Stimulated activated CD8-positive, alpha-beta memory T cell treated with anti-CD3 and anti-CD28 coated beads, Interleukin-7, amount 100 ng/mL, for 48 hours (primary cell): ENCODE results near the gene DNA2.

Experiments
- DNase-seq, 2 donors: peaks; one replicate each; pipeline ENCODE4 v3.0.0-alpha.2; 2020; ENCODE audit warnings: low read depth in 1 of 2; ENCODE audit errors: extremely low read depth in 1 of 2

DNA2 gene

DNA sequence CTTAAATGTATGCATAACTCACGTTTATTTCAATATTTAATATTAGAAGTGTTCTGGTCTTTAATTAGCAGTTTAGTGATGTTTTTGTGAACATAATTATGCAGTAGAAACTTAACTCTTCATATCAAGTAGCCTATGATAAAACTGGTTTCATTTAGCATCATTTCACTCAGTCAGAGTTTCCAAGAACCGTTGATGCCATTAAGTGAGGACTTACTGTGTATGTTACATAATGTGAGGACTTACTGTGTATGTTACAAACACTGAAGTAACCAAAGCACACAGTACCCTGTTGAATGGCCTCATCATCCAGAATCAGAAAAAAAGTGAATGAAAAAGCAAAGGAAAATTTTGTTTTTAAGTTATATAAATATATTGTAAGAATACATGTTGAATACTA lies 106.2 kb downstream of the DNA2 start:
- no peak for DNase-seq

DNA sequence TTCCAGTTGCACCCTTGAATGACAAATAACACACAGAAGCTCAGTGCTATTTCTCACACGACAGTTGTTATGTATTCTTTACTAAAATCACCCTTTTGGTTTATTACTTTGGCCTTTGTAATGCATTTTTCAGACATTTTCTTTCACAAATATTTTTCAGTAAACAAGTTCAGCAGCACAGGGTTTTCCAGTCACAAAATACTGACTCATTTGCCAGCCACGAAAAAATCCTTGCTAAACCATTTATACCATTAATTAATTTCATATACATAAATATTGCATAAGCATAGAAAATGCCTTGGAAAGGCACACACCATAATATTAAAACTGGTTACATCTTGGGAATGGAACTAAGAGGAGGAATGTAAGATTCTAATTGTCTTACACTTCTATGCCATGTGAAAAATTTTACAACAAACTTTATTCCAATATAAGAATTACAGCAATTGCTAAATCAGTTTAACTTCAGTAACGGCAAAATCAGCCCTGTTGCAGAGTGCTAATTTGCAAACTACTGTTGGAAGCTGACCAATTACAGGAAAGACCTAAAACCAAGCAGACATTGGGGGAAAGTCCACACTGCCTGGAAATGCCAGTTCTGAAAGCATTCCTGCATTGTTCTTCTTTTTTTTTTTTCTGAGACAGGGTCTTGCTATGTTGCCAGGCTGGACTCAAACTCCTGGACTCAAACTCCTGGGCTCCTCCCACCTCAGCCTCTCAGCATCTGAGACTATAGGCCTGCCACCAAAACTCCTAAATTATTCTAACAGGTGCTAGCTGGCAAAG lies 107.5 kb downstream of the DNA2 start:
- no peak for DNase-seq
